Mononuclear cell (primary cell): ENCODE results near the gene PLCD1. TPM values are rescaled to one million over a fixed set of nuclear protein-coding genes. Genes with fewer than 3 reads are reported as not detected.
"Not testable (repeated sequence)": the region's sequence is repeated elsewhere in the genome, so short reads cannot be mapped to it uniquely, and the experiment has no call there.

Experiments
- H3K27me3 ChIP-seq: 2 replicates; pipeline ENCODE4 v1.6.0; 2011; ENCODE audit warnings: low read length, control low read depth; ENCODE audit not compliant: insufficient read depth
- H3K4me1 ChIP-seq: 2 replicates; pipeline ENCODE4 v1.5.1; 2011; ENCODE audit warnings: mild to moderate bottlenecking, low read length, control low read depth; ENCODE audit not compliant: insufficient read depth
- H3K4me3 ChIP-seq: 2 replicates; pipeline ENCODE4 v1.5.1; 2011; ENCODE audit warnings: mild to moderate bottlenecking, low read length, moderate library complexity
- H3K9me3 ChIP-seq: 2 replicates; pipeline ENCODE4 v1.5.1; 2011; ENCODE audit warnings: low read depth, mild to moderate bottlenecking, control low read depth, low read length
- total RNA-seq: library from RNA; depleted of rRNA; stranded (reverse); fragments of >200 nt; gene quantifications from one replicate; pipeline ENCODE4 v1.2.3, GENCODE V29; 2012

The PLCD1 gene
- total RNA-seq, 1 donor: 18.1 TPM

- H3K9me3 ChIP-seq: no peaks in the 10 kb centered on the region
These were observed 48.1 kb downstream of the PLCD1 start for GRCh38 chr3:37981348-37981664.

DNA sequence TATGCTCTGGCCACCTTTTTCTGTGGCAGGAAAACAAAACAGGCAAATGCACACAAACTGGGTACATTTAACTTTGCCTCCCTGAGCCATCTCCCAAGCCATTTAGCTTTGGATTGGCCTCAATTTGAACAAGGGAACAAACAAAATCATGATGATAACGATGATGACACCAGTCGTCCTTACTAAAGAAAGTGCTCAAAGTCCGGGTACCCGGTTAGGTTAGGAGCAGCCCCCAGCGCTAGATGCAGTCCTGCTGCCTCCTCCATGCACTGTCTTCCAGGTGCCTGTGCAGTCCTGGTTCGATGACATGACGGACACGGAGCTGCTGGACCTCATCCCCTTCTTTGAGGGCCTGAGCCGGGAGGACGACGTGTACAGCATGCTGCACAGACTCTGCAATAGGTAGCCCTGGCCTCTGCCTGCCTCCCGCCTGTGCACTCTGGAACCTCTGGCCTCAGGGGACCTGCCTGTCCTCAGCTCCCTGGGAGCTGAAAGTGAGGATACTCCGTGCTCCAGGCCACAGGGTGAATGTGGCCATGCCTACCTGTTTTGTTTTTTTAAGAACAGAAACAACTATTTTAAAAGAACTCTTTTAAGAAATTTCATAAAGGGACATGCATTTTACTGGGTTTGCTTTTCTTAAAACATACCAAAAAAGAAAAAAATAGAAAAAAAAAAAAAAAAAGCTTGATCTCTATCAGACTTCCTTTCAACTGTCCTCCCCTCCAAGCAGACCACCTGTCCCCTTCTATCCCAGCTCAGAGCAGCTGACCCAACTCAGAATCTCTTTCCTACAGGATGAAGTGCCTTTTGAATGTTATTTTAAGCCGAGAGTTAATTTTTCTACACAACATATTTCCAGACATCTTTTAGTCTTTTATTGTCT lies 48.7 kb downstream of the PLCD1 start:
- no peaks in the 10 kb centered on the region for H3K27me3 ChIP-seq
- no peaks in the 10 kb centered on the region for H3K9me3 ChIP-seq
- H3K4me1 ChIP-seq: peaks cover 39% of the 10 kb centered on the region
- no peak overlapping the region for H3K4me3 ChIP-seq

More at GRCh38 chr3:37981348-37981664, 48.1 kb downstream of the PLCD1 start:
- Histone ChIP-seq H3K4me3 (no peak overlapping the region), H3K4me1 (peaks cover 39% of the 10 kb centered on the region), H3K27me3 (no peaks in the 10 kb centered on the region)

DNA sequence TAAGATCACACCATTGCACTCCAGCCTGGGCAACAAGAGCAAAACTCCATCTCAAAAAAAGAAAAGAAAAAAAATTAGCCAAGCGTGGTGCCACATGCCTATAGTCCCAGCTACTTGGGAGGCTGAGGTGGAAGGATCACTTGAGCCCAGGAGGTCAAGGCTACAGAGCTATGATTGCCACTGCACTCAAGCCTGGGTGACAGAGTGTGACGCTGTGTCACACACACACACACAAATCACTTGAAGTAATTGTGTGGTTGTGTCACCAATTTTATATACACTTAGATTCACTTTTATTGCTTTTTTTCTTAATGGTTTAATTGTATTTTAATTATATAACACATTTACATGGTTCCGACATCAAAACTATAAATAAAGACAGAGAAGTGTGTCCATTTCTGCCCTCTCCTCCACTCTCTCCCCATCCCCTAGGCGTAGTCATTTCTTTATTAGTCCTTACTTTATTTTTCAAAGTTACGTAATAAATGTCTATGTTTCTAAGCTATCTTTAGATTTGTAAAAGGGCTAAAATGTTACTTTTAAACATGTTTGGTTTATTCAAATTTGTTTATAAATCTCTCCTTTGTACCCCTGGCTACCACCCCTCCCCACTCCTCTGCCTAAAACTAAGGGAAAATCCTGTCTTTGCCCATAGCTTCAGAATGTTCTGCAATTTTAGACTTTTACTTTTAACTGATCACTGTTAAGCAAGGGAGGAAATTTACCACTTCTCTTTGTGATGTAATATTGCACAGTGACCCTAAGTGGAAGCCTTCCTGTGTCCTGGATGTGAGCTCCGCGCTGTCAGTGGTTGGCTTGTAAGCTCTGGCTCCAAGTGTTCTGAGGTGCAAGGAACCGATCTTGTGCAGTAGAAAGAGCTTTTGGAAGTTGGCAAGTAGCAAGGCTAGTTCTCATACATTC lies 49.6 kb downstream of the PLCD1 start:
- H3K4me1 ChIP-seq: peaks cover 39% of the 10 kb centered on the region
- no peak overlapping the region for H3K4me3 ChIP-seq
- no peaks in the 10 kb centered on the region for H3K27me3 ChIP-seq
- no peaks in the 10 kb centered on the region for H3K9me3 ChIP-seq

- Histone ChIP-seq H3K4me3 (no peak overlapping the region), H3K4me1 (peaks cover 5% of the 10 kb centered on the region), H3K9me3 (no peaks in the 10 kb centered on the region), H3K27me3 (no peaks in the 10 kb centered on the region)
These were observed 55.0 kb downstream of the PLCD1 start for GRCh38 chr3:37974121-37975083.

GRCh38 chr3:37973246-37974054 lies 56.0 kb downstream of the PLCD1 start:
- Histone ChIP-seq H3K9me3 (no peaks in the 10 kb centered on the region), H3K4me3 (no peak overlapping the region), H3K27me3 (no peaks in the 10 kb centered on the region), H3K4me1 (no peaks in the 10 kb centered on the region)

DNA sequence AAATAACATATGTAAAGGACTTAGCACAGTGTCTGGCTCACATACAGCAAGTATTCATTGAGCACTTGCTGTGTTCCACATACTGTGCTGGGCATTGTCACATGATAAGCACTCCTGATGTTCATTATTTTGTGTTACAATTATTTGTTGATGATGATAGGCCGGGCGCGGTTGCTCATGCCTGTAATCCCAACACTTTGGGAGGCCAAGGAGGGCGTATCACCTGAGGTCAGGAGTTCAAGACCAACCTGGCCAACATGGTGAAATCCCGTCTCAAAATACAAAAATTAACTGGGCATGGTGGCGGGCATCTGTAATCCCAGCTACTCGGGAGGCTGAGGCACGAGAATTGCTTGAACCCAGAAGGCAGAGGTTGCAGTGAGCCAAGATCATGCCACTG lies 57.4 kb downstream of the PLCD1 start:
- not testable (repeated sequence) for H3K4me3 ChIP-seq, H3K4me1 ChIP-seq, H3K9me3 ChIP-seq, H3K27me3 ChIP-seq

GRCh38 chr3:37971467-37971866 lies 58.0 kb downstream of the PLCD1 start:
- Histone ChIP-seq H3K27me3 (no peaks in the 10 kb centered on the region), H3K9me3 (no peaks in the 10 kb centered on the region), H3K4me3 (no peak overlapping the region), H3K4me1 (no peaks in the 10 kb centered on the region)

- Histone ChIP-seq H3K9me3 (no peaks in the 10 kb centered on the region), H3K27me3 (no peaks in the 10 kb centered on the region), H3K4me3 (no peak overlapping the region), H3K4me1 (no peaks in the 10 kb centered on the region)
These were observed 58.6 kb downstream of the PLCD1 start for GRCh38 chr3:37970802-37971201.

DNA sequence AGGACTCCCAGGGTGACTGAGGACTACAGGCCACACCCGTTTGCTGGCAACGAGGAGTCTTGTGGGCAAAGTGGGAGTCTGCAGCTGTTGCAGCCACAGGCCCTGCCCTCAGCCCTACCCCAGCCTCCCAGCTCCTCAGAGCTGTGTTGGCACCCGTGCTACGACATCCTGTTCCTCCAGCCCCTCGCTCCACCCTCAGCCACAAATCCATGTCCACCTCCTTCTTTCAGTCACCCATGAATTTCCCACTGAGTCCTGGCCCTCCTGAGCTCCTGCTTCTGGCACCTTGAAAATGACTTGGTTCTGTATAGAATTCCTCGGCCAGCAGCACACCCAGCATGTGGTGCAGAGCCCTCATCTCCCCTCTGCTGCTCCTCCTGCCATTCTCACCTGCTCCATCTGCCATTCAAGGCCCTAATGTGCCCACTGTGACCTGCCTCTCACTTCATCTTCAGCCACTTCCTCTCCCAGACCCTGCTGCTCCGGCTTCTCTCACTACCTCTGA lies 59.8 kb downstream of the PLCD1 start:
- H3K27me3 ChIP-seq: no peaks in the 10 kb centered on the region
- H3K9me3 ChIP-seq: no peaks in the 10 kb centered on the region
- no peak overlapping the region for H3K4me3 ChIP-seq
- no peaks in the 10 kb centered on the region for H3K4me1 ChIP-seq

- no peaks in the 10 kb centered on the region for H3K9me3 ChIP-seq
- H3K4me3 ChIP-seq: no peak overlapping the region
- H3K27me3 ChIP-seq: no peaks in the 10 kb centered on the region
- H3K4me1 ChIP-seq: no peaks in the 10 kb centered on the region
These were observed 60.4 kb downstream of the PLCD1 start for GRCh38 chr3:37968813-37969595.

GRCh38 chr3:37968199-37968598 lies 61.2 kb downstream of the PLCD1 start:
- no peaks in the 10 kb centered on the region for H3K4me1 ChIP-seq
- H3K9me3 ChIP-seq: no peaks in the 10 kb centered on the region
- no peak overlapping the region for H3K4me3 ChIP-seq
- no peaks in the 10 kb centered on the region for H3K27me3 ChIP-seq

DNA sequence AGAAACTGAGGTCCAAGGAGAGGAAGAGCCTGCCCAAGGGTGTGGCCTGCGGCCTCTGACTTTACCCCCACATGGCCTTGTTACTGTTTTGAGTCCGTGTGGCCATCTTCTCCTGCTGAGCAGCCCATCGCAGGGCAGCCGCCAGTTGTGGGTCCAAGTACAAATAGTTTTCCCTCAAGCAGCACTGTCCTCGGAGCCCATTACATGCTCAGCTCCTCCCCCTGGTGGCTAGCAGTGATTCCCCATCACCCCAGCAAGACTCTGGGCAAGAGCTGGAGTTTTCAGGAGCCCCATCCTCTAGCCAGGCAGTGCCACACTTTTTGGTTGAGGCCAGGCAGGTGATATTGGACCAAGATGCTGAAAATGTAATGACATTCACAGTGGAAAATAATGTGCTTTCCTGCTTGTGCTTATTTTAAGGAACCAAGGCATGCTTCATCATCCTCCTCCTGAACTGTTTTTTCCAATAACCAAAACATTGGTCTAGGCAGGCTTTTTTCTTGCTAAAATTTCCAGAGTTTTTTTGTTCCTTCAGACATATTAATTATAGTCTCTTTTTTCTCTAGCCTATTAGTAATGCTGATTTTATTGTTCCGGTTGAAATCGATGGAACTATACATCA lies 62.1 kb downstream of the PLCD1 start:
- no peaks in the 10 kb centered on the region for H3K4me1 ChIP-seq
- no peaks in the 10 kb centered on the region for H3K27me3 ChIP-seq
- no peak overlapping the region for H3K4me3 ChIP-seq
- no peaks in the 10 kb centered on the region for H3K9me3 ChIP-seq

GRCh38 chr3:37964716-37965115 lies 64.7 kb downstream of the PLCD1 start:
- Histone ChIP-seq H3K27me3 (no peaks in the 10 kb centered on the region), H3K4me3 (no peak overlapping the region), H3K9me3 (no peaks in the 10 kb centered on the region), H3K4me1 (no peaks in the 10 kb centered on the region)
